GM21723 (cell line): ENCODE results near the gene CETP.
A peak's percentile ranks its signal among the peaks of the same experiment; 100 is the strongest.
"Not testable (repeated sequence)": the region's sequence is repeated elsewhere in the genome, so short reads cannot be mapped to it uniquely, and the experiment has no call there.

ENCODE experiments used
- ATAC-seq: cut with Tn5 transposase; IDR thresholded peaks from one replicate; pipeline ENCODE4 v1.9.1; 2021; ENCODE audit warnings: mild to moderate bottlenecking, moderate library complexity; ENCODE audit not compliant: unreplicated experiment

Gene CETP

DNA sequence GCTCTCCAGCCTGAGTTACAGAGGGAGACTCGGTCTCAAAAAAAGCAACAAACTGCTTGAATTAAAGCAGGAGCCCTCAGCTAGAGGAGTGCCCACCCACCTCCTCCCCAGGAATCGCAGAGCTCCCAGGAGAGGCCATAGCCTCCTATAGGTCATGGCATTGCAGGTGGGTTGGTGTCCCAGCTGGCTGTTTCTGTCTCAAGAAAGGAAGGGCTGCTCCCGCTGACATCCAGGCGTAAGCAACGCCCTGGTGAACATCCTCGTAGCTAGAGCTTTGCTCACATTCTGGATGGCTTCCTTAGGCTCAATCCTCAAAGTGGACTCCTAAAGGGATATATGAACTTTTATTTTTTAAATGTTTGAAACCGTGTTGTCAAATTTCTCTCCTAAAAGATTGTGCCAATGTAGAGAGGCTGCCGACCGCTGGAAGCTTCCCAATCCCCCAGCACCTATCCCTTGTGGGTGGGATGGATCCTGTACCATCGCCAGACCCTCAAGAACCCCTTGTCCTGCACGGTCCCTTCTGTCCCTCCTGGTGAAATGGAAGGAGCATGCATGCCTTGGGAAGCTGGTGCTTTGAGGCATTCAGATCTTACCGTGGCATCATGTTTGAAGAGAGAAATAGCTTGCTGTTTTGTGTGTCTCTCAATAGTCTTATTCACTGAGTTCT lies 33.5 kb downstream of the CETP start:
- ATAC-seq = no peak

DNA sequence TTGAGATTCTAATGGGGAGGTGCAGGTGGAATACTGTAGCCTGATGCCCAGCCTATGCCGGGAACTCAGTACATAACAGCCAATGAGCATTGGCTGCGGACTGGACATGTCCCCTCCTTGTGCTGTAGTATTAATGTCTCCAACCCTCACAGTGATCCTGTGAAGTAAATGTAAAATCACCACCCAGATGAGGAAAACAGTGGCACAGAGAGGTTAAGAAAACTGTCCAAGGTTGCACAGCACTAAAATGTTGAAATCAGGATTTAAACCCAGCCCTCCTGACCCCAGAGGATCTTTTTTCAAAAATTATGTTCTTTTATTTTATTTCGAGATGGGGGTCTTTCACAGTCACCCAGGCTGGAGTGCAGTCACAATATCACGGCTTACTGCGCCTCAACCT lies 35.5 kb downstream of the CETP start:
- no peak for ATAC-seq

DNA sequence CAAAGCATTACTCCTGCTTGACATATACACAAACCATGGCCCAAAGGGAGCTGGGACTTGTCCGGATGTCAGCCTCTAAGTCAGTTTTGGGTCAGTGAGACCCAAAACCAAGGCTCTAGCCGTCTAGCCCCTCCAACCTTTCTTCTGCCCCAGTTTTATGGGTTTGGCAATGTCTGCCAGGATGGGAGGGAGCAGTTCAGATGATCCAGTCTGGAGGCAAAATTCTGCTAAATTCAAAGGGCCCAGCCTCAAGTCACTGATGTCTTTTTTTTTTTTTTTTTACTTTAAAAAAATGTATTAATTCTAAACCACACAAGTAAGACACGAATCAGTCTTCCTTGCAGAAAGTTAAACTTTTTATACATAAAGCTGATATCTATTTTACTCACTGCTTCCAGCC lies 36.2 kb downstream of the CETP start:
- ATAC-seq = no peak

DNA sequence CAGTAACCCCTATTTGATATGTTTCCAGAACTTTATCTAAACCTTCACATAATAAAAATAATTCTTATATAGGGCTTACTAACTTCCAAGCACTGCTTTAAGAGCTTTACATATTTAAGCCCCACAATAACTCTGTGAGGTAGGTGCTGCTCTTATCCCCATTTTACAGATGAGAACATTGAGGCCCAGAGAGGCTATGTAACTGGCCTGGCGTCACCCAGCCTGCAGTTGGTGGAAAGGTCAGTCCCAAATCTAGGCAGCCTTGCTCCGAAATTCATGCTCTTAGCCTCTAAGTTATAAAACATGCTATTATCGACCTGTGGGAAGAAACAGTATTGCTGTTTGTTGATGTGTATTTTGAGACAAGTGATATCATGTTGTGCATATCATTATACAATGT lies 36.6 kb downstream of the CETP start:
- ATAC-seq = no peak

DNA sequence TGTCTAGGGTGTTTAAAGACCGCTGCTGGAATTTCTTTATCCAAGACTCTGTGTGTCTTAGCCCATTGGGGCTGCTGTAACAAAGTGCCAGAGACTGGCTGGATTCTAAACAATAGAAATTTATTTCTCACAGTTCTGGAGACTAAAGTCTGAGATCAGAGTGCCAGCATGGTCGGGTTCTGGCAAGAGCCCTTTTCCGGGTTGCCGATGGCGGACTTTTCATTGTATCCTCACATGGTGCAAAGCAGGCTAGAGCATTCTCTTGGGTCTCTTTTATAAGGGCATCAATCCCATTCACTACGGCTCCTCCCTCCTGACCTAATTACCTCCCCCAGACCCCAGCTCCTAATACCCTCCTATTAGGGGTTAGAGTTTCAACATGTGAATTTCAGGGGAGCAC lies 37.1 kb downstream of the CETP start:
- no peak for ATAC-seq

DNA sequence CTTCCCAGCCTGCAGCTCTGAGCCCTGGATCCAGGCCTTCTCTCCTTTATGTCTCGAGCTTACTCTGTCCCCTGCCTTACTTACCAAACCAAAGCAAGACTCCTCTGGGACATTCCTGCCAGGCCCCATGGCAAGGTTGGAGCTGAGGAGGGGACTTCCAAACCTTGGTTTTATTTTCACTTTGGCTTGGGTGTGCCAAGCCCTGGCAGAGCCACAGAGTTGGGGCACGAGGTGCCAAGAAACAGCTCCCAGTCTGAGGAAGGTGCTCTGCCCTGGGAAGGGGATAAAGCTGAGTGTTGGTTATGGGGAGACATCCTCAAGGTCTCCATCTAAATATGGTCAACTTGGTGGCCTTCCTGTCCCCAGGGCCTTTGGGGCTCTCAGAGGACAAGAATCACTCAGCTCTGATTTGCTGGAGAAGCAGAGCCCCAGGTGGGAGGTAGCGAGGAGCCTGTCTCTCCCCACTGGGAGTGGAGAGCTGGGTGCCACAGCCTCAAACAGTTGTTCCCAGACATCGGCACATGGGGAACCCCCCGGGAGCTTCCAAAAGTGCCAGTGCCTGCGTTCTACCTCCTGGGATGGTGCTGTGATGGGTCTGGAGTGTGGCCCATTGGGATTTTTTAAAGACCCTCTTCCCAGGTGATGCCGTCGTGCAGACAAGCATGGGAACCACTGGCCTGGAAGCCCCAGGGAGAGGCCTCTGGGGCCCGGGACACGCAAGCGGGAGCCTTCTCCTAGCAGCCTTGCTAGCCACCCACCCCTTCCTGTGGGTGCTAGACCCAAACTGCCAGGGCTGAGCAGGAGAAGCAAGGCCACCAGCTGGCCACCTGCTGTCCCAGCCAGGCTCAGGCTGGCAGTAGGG lies 37.9 kb downstream of the CETP start:
- peak; percentile 30 for ATAC-seq

DNA sequence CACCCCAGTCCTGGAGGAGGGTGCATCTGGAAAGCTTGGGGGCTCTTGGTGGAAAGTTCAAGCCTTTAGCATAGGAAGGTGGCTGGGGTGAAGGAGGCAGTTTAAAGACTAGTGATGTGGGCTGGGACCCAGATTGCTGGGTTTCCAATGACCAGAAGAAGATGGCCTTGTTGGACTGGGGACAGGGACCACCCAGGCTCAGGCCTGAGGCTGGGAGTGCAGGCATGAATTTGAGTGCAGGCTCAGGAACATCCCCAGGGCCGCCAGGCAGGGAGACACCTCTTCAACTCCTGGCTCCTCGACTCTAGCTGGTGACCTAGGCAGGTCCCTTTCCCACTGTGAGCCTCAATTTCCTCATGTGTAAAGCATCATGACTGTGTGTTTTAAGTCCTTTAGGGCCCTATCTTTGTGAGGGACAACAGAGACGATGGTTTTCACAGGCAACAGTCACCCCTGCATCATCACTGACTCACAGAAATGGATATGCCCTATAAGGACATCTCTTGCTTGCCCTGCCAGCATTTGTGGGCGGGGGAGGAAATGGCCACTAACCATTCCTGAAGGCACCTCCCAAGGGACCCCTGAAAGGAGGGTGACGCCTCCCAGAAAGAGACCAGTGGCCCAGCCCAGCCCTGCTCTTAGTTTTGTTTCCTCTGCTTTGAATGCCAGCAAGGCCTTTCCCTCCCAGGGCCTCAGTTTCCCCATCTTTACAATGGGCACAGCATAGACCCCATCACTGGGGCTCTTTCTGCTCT lies 38.7 kb downstream of the CETP start:
- ATAC-seq = peak; percentile 48

DNA sequence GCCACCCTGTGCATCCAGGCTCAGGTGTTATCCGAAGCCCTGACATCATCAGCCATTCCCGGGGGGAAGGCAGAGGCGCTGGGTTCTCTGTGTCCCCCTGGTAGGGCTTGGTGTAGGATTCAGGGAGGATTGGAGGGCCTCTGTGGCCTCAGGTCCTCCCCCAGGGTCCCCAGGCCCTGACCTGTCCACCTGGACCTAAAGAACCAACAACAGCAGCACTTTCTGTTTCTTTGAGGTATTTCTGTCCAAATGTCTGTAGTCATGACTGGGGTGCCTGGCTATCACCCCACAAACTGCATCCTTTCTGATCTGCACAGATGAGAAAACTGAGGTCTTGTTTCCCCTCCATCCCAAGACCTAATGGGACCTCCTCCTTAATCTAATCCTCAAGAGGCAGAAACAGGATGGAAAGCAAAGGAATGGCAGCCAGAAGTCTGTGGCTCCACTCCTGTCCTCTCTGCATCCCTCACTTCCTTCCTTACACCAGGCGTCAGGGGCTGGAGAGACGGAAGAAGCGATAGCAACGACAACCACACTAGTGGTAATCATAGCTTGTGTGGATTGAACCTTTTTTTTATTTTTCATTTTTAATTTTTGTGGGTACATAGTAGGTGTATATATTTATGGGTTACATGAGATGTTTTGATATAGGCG lies 39.4 kb downstream of the CETP start:
- ATAC-seq = no peak

DNA sequence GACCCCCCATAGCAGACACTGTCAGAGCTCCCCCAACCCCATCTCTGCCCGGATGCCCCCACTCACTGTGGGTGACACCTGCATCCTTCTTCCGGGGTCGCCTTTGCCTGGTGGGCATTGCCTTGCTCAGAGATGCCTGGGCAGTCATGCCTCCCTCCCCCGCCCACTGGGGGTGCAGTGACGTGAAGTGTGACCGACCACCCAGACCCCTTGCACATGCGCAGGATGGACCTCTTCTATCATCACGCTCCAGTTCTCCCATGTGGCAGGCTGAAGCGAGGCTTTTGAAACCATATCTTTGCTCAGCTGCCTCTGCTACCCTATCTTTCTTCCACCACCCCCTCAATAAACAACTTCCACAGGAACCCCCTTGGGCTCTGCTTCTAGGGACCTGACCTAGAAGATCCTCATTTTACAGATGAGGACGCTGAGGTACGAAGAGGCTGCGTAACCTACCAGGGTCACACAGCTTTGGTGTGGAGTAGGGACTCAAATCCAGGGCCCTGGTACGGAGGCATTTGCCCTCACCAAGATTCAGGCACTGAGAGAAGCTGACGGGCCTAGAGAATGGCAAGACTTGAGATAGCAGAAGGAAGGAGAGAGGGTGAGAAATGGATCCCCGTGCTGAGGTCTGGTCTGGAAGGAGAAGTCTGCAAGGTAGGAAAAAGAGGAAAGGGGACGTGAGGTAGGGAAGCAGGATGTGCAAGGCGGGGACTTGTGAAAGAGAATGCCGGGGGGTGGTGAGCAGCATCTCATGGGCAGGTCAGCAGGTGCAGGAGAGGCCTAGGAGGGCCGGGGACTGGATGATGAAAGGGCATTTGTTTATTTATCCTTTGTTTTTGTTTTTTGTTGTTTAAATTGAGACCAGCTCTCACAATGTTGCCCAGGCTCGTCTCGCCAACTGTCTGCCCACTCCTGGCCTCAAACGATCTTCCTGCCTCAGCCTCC lies 42.0 kb downstream of the CETP start:
- ATAC-seq = no peak

DNA sequence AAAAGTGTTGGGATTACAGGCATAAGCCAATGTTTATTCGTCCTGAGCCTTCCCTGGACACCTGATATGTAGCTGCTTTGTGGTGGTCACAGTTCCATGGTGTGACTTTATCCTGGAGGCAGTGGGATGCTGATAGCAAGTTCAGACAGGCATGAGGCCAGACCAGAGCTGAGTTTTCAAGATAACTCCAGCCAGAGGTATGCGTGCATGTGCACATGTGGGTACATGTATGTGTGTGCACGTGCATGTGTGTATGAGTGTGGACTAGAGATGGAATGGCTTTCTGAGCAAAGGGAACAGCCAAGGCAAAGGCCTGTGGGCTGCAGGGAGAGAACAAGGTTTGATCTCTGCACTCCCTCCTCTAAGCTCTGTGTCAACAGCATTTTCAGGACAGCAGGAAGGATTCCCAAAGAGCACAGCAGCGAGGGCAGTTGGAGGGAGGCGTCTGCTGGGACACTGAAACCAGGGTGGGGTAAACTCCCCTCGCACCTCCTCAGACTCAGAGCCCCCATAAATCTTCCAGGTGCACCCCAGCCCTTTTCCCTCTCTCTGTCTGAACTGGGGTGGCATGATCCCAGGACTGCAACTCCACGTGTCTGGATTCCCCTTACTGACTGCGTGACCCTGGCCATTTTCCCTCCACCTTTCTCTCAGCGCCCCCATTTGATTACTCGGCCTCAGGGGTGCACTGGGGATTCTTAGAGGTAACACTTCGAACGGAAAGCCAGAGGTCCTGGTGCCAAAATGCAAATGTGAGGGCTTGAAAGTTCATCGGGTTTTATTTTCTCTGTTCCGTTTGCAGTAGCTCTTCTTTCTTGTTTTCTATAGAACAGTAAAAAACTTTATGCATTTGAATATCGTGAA lies 42.9 kb downstream of the CETP start:
- no peak for ATAC-seq

DNA sequence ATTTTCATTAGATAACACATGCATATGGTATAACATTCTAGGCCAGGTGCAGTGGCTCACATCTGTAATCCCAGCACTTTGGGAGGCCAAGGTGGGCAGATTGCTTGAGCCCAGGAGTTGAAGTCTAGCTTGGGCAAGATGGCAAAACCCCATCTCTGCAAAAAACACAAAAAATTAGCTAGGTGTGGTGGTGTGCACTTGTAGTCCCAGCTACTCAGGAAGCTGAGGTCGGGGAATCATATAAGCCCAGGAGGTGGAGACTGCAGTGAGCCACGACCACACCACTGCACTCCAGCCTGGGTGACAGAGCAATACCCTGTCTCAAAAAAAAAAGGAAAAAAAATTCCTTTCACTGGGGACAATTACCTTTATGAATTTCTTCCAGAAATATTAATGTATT lies 43.8 kb downstream of the CETP start:
- not testable (repeated sequence) for ATAC-seq

DNA sequence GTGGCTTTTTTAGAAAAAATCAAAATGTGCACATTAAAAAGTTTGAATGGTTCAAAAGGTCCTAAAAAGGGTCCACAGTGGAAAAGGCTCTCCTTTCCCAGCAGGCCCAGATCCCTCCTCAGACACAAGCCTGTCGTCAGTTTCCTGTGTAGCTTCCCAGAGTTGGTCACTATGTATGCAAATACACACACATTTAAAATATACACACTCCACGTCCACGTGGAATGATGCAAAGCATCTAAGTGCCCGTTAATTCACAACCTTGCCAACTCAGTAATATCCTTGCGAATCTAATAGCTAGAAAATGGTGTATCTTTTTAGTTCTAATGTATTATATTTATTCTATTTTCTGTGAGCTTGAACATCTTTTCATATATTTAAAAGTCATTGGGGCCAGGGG lies 45.3 kb downstream of the CETP start:
- ATAC-seq = no peak

DNA sequence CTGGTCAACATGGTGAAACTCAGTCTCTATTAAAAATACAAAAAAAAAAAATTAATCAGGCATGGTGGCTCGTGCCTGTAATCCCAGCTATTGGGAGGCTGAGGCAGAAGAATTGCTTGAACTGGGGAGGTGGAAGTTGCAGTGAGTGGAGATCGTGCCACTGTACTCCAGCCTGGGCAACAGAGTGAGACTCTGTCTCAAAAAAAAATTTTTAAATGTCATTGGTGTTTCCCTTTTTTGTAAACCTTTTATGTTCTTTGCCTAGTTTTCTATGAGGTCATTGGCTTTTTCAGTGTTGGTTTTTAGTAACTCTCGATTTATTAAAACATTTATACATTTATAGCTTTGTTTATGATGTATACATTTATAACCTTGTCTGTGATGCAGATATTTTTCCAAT lies 45.8 kb downstream of the CETP start:
- no peak for ATAC-seq

DNA sequence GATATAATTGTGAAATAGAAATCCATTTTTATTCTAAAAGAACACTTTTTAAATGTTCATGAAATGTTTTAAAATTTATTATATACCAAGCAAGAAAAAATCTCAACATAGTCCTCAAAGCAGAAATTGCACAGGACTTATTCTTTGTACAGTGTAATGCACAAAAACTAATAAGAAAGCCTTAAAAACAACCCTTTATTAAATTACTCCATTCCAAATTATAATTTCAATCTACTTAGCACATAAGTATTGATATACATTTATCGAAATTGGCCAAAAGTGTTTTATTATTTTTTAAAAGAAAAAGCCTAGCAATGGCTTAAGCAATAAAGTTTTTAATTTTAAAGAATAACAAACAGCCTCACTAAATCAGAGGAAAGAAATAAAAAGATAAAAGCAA lies 46.7 kb downstream of the CETP start:
- ATAC-seq = no peak

DNA sequence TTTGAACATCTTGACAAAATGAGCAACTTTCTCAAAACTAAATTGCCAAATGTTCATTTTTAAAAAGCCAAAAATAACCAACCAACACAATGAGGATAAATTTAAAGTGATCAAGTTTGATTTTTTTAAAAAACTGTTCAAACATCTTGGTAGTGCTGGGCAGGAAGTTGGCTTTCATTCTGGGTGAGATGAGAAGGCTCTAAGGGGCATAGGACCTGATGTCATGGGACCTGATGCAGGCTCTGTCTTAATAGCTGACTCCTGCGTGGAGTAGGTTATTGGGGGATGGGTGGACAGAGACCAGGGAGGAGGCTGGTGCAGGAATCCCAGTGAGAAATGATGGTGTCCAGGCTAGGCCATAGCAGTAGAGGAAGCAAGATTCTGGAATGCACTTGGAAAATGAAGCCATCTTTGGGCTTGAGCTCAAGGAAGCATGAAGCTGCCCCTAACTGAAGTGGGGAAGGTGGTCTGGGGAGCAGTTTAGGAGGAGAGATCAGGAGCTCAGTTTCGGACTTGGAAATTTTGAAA lies 48.0 kb downstream of the CETP start:
- no peak for ATAC-seq

DNA sequence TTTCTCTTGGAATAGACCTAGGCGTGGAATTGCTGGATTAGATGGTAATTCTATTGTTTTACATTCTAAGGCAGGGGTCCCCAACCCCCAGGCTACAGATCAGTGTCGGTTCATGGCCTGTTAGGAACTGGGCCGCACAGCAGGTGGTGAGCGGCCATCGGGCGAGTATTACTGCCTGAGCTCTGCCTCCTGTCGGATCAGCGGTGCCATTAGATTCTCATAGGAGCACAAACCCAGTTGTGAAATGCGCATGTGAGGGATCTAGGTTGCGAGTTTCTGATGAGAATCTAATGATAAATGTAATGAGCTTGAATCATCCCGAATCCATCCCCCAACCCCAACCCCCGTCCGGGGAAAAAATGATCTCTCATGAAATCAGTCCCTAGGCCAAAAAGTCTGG lies 50.6 kb downstream of the CETP start:
- ATAC-seq = no peak

DNA sequence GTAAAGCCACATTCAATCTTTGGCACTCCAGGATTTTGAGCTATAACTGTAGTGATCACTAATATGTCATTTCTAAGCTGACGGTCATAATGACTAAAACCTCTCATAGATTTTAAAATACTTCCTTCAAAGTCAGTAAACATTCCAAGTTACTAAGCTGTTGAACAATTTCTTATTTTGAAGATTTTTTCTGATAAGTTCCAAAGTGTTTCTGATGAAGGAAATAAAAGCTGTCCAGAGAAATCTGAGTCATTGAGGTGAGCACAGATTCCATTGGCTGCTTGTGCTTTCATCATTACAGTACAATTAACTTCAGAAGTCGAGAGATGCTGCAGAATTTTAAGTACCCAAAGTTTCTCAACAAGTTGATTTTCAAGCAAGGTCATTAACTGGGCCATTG lies 51.5 kb downstream of the CETP start:
- ATAC-seq = no peak

DNA sequence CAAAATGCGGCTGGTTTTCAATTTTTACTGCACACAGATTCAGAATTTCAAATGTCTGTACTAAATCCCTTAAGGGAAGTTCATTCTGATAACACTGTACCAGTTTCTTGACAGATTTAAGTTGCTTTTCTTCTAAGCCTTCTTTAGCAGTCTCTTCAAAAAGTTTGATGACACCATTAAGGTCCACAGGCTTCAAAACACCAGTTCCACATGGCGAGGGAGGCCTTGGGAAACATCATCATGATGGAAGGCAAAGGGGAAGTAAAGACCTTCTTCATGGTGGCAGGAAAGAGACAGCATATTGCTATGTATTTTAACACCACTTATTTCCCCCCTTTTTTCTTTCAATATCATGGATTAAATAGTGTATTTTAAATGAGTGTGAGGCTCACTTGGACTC lies 52.2 kb downstream of the CETP start:
- ATAC-seq = no peak

DNA sequence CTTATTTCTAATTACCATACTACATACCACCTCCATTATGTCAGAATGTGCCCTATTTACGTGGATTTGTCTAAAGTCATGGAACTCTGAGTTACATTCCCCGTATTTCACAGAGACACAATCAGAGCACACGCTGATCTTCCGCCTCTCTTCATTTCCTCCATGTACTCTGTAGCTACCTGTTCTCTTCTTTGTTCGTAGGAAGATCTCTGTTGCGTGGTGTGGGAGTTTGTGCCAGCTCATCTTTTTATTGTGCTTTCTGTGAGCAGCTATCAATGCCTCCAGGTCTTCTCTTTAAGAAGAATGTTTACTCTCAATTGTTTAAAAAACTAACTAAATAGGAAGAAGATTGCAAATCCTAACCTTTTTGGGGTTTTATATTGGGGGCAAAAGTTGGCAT lies 54.6 kb downstream of the CETP start:
- ATAC-seq = no peak
